K562 treated with DMSO at 1 percent for 12 hours (cell line): ENCODE measurements around the gene VENTX. TPM values are rescaled to one million over a fixed set of nuclear protein-coding genes. Genes with fewer than 3 reads are reported as not detected.

Experiments
- total RNA-seq: library from RNA; unstranded; fragments of 300-600 nt; gene quantifications from 2 replicates; pipeline ENCODE4 v1.2.3, GENCODE V29; 2022; ENCODE audit not compliant: insufficient read depth

VENTX gene, protein sequence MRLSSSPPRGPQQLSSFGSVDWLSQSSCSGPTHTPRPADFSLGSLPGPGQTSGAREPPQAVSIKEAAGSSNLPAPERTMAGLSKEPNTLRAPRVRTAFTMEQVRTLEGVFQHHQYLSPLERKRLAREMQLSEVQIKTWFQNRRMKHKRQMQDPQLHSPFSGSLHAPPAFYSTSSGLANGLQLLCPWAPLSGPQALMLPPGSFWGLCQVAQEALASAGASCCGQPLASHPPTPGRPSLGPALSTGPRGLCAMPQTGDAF
- total RNA-seq, result 0.27 and 0.68 TPM in 2 replicates

DNA sequence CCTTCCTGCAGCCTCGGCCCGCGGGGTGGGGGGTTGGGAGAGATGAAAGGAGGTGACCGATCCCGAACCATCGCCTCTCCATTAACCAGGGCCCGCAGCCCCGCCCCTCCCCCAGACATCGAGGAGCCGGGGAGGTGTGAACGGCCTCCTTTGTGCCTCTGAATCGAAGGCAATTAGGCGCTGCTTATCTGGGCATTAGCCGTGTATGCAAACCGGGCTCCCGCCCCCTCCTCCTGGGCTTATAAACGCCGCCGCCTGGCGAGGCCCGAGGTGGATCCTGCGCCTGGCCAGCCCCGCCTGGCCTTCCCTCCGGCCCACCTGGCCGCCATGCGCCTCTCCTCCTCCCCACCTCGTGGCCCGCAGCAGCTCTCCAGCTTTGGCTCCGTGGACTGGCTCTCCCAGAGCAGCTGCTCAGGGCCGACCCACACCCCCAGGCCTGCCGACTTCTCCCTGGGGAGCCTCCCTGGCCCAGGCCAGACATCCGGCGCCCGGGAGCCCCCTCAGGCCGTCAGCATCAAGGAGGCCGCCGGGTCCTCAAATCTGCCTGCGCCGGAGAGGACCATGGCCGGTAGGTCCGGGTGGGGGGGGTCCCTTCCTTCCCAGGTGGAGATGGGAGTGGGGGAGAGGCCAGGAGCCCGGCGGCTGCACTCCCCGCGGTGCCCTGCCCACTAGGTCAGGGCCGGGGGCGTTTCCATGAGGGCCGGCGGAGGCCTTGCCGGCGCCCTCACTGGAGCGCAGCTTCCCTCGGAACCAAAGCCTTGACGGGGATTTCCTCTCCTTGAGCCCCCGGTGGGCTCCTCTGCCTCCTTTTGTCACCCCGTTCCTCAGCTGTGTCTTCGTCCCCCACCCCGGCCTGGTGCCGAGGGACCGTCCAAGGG lies at the start of gene VENTX:
VENTX (plus strand) TSS at position 268 of the 878 bp plus-strand sequence; CDS start at position 328, 60 bp downstream.

DNA sequence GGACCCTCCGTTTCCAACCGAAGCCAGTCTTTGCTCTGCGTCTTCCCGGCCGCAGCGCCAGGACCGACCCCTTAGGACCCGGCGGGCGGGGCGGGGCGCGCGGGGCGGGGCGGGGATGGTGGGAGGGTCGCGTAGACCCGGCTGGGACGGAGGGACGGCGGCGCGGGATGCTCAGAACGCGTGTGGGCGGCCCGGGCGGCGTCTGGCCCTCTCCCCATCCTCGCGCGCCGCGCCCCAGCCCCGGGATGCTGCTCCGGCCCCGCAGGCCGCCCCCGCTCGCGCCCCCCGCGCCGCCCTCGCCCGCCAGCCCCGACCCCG lies 7.7 kb upstream of the VENTX start, which contains the start of gene UTF1:
UTF1 (plus strand) TSS at position 174 of the 318 bp plus-strand sequence; CDS start at position 246, 72 bp downstream.

DNA sequence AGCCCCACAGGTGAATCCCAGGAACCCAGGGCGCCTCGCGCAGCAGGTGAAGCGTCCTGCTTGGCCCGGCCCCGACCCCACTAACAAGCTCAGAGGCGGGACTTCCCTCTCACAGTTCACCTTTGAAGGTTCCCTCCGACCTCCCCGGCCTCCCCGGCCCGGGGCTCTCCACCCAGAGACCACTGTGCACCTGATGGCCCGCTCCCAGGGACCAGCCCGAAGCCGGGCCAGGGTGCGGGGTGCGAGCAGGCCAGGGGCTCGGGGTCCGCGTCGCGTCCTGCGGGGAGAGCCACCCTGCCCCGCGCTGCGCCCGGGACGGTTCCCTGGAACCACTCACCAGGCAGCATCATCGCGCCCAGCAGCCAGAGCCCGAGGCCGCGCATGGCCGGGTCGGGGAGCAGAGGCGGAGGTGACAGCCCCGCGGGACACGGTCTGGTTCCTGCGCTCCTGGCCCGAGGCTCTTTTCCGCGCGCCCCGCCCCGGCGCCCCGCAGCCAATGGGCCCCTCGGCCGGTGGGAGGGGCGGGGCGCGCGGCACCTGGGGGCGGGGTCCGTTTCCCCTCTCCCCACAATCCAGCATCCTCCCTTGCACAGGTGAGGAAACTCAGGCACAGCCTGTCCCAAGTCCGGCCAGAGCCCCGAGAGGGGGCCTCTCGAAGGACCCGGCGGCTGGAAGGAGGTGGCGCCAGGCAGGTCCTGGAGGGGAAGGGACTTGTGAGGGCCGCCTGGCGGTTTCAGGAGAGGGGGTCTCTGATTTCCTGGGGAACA lies 39.0 kb downstream of the VENTX start, which contains the start of gene ADAM8:
ADAM8 (minus strand) TSS at position 434 of the 767 bp plus-strand sequence; CDS start at position 383, 51 bp downstream.

Other genes with a start within 250 kb of the VENTX start
- not detected in 2 replicates for gene ADGRA1, start 149.9 kb upstream of the VENTX start, total RNA-seq
- gene KNDC1, start 77.6 kb upstream of the VENTX start, total RNA-seq, result not detected in 2 replicates
- gene UTF1, start 7.6 kb upstream of the VENTX start, total RNA-seq, result not detected in 2 replicates
- 3.5 and 5.1 TPM in 2 replicates for gene ADAM8, start 39.0 kb downstream of the VENTX start, total RNA-seq
- gene TUBGCP2, start 71.0 kb downstream of the VENTX start, total RNA-seq, result 24.0 and 45.6 TPM in 2 replicates
- gene ZNF511, start 71.1 kb downstream of the VENTX start, total RNA-seq, result 48.4 and 51.7 TPM in 2 replicates
- not detected in 2 replicates for gene CALY, start 99.0 kb downstream of the VENTX start, total RNA-seq
- not detected in 2 replicates for gene PRAP1, start 109.5 kb downstream of the VENTX start, total RNA-seq
- 15.8 and 25.6 TPM in 2 replicates for gene FUOM, start 120.2 kb downstream of the VENTX start, total RNA-seq
- gene ECHS1, start 135.5 kb downstream of the VENTX start, total RNA-seq, result 83.9 and 92.5 TPM in 2 replicates
- 5.8 and 6.5 TPM in 2 replicates for gene PAOX, start 141.4 kb downstream of the VENTX start, total RNA-seq
- gene MTG1, start 156.3 kb downstream of the VENTX start, total RNA-seq, result 24.9 and 27.5 TPM in 2 replicates
- gene SPRN, start 186.8 kb downstream of the VENTX start, total RNA-seq, result 0.68 and 2.4 TPM in 2 replicates
- gene SCART1, start 216.1 kb downstream of the VENTX start, total RNA-seq, result 2.0 and 5.6 TPM in 2 replicates